Lung (tissue), 12 donors: Measurements from ENCODE around the gene MTG1. TPM values are rescaled to one million over a fixed set of nuclear protein-coding genes. Genes with fewer than 3 reads are reported as not detected.
A peak's percentile ranks its signal among the peaks of the same experiment; 100 is the strongest.
"Not testable (repeated sequence)": the region's sequence is repeated elsewhere in the genome, so short reads cannot be mapped to it uniquely, and the experiment has no call there.

Experiments
- ATAC-seq: fragments of 200-7000 bp; cut with Tn5 transposase; one replicate; pipeline ENCODE4 v1.9.1; 2020; ENCODE audit warnings: moderate number of reproducible peaks; ENCODE audit not compliant: insufficient read depth, low FRiP score
- DNase-seq, 3 donors: peaks; one replicate each; pipeline ENCODE4 v3.0.0-alpha.2; 2013 to 2017
- H3K27ac ChIP-seq, 2 donors: one replicate each; pipeline ENCODE4 v1.5.1; 2013; ENCODE audit warnings: mild to moderate bottlenecking in 2 of 2, moderate library complexity in 2 of 2, control low read depth in 1 of 2, inconsistent platforms in 1 of 2, low read depth in 1 of 2, low read length in 1 of 2
- H3K27me3 ChIP-seq, 3 donors: one replicate each; pipeline ENCODE4 v1.5.1; 2013; ENCODE audit warnings: low read length in 2 of 3; ENCODE audit not compliant: control insufficient read depth in 3 of 3, insufficient read depth in 3 of 3
- H3K36me3 ChIP-seq, 4 donors: one replicate each; pipeline ENCODE4 v1.5.1; 2013; ENCODE audit warnings: low read length in 4 of 4, mild to moderate bottlenecking in 1 of 4, moderate library complexity in 1 of 4; ENCODE audit not compliant: control insufficient read depth in 4 of 4, insufficient read depth in 4 of 4
- H3K4me1 ChIP-seq, 5 donors: one replicate each; pipeline ENCODE4 v1.5.1; 2013; ENCODE audit warnings: low read length in 5 of 5, mild to moderate bottlenecking in 2 of 5, moderate library complexity in 1 of 5; ENCODE audit not compliant: control insufficient read depth in 5 of 5, insufficient read depth in 5 of 5
- H3K4me3 ChIP-seq: one replicate; pipeline ENCODE4 v1.5.1; 2013; ENCODE audit warnings: mild to moderate bottlenecking, control low read depth, moderate library complexity
- H3K9ac ChIP-seq, 2 donors: one replicate each; pipeline ENCODE4 v1.5.1; 2013; ENCODE audit warnings: low read length in 2 of 2, control low read depth in 1 of 2; ENCODE audit not compliant: insufficient read depth in 1 of 2
- H3K9me3 ChIP-seq, 4 donors: one replicate each; pipeline ENCODE4 v1.5.1; 2013; ENCODE audit warnings: low read length in 3 of 4, mild to moderate bottlenecking in 1 of 4, moderate library complexity in 1 of 4; ENCODE audit not compliant: control insufficient read depth in 4 of 4, insufficient read depth in 3 of 4
- WGBS, 2 donors: extraction: QIAGEN DNeasy Blood & Tissue Kit; methylation state at CpG; one replicate each; pipeline ENCODE4 v1.1.7; 2013; 5-methylcytosine and 5-hydroxymethylcytosine counted together
- polyA plus RNA-seq, 2 donors: library from polyadenylated mRNA; stranded (reverse); fragments of 200-250 nt; gene quantifications; one replicate each; pipeline ENCODE4 v1.2.1, GENCODE V29; 2013
- total RNA-seq, 2 donors: library from RNA; depleted of rRNA in 1 of 2; stranded (reverse); fragments of >200 nt in 1 of 2; gene quantifications; one replicate each; pipeline ENCODE4 v1.2.1, GENCODE V29; 2014 to 2021
- TF ChIP-seq, protein P1 (sequence below): IDR thresholded peaks from 2 replicates; pipeline ENCODE4 v1.5.1; 2012; ENCODE audit warnings: mild to moderate bottlenecking; ENCODE audit errors: control extremely low read depth, extremely low read depth
- donor health status: control.
- donor health status: control.
- donor health status: Bipolar disorder and iron deficiency.
- donor health status: healthy.
- donor health status: DM: yes; HTN: yes; CAD: no.

Gene MTG1
- total and polyA plus RNA-seq, 4 donors = 36.4 to 51.8 (median 44.5) TPM

DNA sequence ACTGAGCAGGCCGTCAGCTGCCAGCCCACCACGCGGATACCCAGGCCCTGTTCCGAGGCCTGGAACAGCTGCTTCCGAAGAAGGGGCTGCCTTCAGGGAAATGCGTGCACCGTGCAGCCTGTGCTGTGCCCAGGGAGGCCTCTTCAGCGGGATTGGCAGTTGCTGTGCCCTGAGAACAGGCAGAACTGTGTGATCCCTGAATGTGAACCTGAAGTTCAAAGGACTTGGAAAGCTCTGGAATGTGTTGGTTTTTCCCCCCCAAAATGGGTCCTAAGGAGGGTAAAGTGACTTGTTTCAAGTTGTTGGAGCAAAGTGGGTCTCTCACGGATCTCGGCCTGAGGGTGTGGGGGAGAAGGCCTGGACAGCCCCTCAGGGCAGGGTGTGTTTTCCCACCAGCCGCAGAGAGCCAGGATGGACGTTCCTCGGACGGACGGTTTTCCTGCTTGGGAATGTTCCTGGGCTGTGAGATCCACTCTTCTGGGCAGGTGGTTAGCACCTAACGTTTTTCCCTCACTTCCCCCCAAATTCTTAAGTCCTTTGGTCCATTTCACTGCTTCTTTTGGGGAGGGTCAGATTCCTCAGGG is 28.4 kb downstream of the MTG1 start:
- H3K4me1 ChIP-seq = peaks cover 0 to 5% (median 0%) of the 10 kb centered on the region in 5 donors
- H3K9me3 ChIP-seq = peaks cover 0 to 5% (median 0%) of the 10 kb centered on the region in 4 donors
- no peak overlapping the region for H3K9ac ChIP-seq
- TF ChIP-seq, protein P1, sequence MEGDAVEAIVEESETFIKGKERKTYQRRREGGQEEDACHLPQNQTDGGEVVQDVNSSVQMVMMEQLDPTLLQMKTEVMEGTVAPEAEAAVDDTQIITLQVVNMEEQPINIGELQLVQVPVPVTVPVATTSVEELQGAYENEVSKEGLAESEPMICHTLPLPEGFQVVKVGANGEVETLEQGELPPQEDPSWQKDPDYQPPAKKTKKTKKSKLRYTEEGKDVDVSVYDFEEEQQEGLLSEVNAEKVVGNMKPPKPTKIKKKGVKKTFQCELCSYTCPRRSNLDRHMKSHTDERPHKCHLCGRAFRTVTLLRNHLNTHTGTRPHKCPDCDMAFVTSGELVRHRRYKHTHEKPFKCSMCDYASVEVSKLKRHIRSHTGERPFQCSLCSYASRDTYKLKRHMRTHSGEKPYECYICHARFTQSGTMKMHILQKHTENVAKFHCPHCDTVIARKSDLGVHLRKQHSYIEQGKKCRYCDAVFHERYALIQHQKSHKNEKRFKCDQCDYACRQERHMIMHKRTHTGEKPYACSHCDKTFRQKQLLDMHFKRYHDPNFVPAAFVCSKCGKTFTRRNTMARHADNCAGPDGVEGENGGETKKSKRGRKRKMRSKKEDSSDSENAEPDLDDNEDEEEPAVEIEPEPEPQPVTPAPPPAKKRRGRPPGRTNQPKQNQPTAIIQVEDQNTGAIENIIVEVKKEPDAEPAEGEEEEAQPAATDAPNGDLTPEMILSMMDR = no peak
- peaks cover 0 to 4% (median 0%) of the 10 kb centered on the region in 3 donors for H3K27me3 ChIP-seq
- DNase-seq (no peak), ATAC-seq (no peak)
- 84 to 89% methylated on average over 16 of the region's 16 CpGs for WGBS, 2 donors
- peaks cover 0 to 26% (median 5%) of the 10 kb centered on the region in 4 donors for H3K36me3 ChIP-seq
- H3K27ac ChIP-seq = no peak overlapping the region
- H3K4me3 ChIP-seq = no peak overlapping the region

DNA sequence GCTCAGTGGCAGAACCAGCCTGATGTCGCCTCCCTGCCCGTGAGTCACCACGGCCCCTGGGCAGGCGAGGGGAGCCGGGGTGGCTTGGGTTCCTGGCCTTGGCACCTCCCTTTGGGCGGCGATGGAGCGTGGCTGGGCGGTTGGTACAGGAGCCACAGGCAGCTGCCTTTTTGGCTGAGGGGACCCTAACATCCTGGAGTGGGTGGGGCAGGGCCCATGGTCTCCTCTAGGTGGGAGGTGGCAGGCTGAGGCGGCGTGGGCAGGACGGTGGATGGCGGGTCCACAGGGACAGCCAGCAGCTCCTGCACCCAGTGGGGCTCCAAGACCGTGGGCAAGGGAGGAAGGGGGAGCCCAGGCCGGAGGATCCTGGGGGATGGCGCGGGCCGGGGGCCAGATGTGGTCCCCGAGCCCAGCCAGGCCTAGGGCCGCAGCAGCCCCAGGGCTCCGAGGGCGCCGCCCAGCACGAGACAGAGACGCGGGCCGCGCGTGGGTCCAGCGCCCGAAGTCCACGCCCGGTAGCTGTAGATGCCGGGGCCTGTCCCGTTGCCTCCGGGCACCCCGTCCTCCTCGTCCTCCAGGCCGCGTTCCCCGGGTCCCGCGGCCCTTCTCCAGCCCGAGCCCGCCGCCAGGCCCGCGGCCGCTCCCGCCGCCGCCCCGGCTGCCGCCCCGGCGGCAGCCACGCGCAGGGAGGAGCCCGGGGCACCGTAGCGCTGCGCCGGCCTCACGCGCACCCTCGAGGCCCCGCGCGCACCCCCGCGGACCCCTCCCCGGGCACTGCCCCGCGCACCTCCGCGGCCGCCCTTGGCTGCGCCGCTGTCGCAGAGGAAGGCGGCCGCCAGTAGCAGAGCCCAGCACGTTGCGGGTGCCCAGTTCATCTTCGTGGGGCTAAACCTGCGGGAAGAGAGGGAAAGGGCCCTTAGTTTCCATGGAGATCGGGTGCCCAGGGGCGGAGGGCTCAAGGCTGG is 29.1 kb downstream of the MTG1 start:
- DNase-seq (peak in 1 of 3 donors; percentile 7), ATAC-seq (no peak)
- H3K36me3 ChIP-seq = peaks cover 0 to 26% (median 5%) of the 10 kb centered on the region in 4 donors
- H3K9ac ChIP-seq = no peak overlapping the region
- peaks cover 0 to 5% (median 0%) of the 10 kb centered on the region in 4 donors for H3K9me3 ChIP-seq
- peaks cover 0 to 5% (median 0%) of the 10 kb centered on the region in 5 donors for H3K4me1 ChIP-seq
- no peak overlapping the region for H3K4me3 ChIP-seq
- peaks cover 0 to 4% (median 0%) of the 10 kb centered on the region in 3 donors for H3K27me3 ChIP-seq
- 17 to 25% methylated on average over 60 to 88 of the region's 88 CpGs for WGBS, 2 donors
- no peak overlapping the region for H3K27ac ChIP-seq
- TF ChIP-seq, protein P1 = no peak

DNA sequence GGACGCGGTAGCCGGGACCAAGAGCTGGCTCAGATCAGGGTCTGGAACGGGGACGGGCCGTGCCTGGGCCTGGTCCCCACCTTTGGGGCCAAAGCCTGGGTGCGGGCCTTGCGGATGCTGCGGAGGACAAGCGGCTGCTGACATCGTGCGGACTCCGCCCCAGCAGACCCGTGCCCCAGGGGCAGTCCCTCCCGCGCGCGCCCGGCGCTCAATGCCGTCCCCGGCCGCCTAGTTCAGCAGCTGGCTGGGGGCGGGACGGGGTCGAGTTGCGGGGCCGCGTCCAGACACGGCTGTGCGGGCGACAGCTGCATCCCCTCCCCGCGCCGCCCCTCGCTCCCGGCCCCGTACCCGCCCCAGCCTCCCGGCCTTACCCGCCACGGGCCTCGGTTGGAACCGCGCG is 30.1 kb downstream of the MTG1 start:
- H3K4me3 ChIP-seq = not testable (repeated sequence)

DNA sequence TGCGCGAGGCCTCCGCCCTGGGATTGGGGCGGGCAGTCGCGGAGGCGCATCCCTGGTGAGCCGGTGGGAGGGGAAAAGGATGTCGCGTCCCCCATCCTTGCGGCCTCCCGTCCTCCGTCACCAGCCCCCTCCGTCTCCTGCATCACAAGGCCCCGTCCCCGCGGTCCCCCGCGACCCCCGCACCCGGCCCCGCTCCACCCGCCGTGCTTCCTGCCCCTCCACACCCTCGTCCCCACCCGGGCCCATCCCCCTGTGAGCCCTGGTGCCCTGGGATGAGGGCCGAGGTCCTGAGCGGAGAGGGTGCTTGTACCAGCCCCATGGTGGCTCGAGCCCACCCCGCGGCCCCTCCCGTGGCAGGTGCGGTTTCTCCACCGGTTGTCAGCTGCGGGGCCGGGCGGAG is 30.6 kb downstream of the MTG1 start, which contains the start of gene SPRN:
TSS of gene SPRN (minus strand) at position 25 of the 400 bp plus-strand sequence. CDS start 944 bp downstream, outside the sequence.
- not testable (repeated sequence) for H3K9ac ChIP-seq, H3K27me3 ChIP-seq, H3K9me3 ChIP-seq, H3K27ac ChIP-seq, H3K4me1 ChIP-seq, ATAC-seq, H3K4me3 ChIP-seq, DNase-seq
- whole genome bisulfite sequencing, 2 donors = 18 to 20% methylated on average over 8 to 12 of the region's 37 CpGs
- H3K36me3 ChIP-seq = peaks cover 0 to 16% (median under 1%) of the 10 kb centered on the region in 4 donors

More for the DNA sequence above, 30.1 kb downstream of the MTG1 start:
- H3K9ac ChIP-seq, H3K27ac ChIP-seq, H3K27me3 ChIP-seq, DNase-seq, H3K9me3 ChIP-seq, H3K4me1 ChIP-seq, ATAC-seq: not testable (repeated sequence)
- peaks cover 0 to 20% (median 3%) of the 10 kb centered on the region in 4 donors for H3K36me3 ChIP-seq
- WGBS, 2 donors = 0% methylated on average over 14 of the region's 46 CpGs; no CpG with 5 or more reads in 1 of the 2 donors

DNA sequence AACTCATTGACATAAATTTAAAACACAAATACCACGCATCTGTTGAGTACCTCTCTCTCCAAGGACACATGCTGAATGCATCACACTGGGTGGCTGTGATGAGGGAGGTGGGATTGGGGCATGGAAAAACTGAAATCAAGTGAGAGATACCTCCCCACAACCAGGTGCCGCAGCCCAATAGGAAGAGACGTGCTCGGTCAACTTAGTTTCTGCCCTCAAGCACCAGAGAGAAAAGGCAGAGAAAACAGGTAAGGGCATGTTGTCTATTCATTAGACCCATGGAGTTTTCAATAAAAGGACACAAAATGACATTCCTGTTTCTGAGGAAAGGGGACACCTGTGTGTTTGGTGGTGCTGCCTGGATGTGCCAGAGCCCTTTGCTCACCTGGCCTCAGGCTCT is 35.6 kb downstream of the MTG1 start:
- ATAC-seq, H3K4me3 ChIP-seq, H3K9me3 ChIP-seq, DNase-seq, H3K27me3 ChIP-seq, H3K4me1 ChIP-seq, H3K36me3 ChIP-seq, H3K27ac ChIP-seq, H3K9ac ChIP-seq: not testable (repeated sequence)
- 81 to 86% methylated on average over 4 of the region's 4 CpGs for WGBS, 2 donors

DNA sequence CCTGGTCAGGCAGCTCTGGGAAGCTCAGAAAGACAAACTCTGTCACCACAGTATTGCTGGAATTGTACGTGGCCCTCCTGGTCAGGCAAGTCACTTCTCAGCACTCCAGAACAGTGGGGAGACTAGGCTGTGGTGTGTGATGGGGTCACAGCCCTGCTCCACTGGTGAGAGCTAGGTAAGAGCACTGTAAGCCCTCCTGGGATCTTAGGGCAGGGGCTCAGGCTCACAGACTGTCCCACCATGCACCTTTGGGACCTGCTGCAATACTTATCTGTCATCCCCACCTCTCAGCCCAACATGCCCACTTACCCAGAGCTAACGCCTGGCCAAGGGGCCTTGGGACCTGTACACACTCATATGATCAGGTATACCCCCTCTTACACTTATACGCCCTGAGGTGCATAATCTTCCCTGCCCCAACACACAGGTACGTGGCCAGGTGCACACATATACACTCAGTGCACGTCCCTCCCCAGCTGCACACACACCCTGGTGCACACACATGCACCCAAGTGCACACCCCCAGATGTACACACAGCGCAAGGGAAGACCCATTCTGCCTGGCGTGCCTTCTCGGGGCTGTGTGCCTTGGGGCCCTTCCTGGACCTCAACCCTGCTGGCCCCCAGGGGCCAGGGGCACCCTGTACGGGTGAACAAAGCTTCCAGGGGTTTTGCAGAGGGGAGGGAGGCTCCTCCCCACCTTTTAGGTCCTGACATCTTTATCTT is 38.1 kb downstream of the MTG1 start:
- H3K4me3 ChIP-seq, H3K4me1 ChIP-seq, H3K9me3 ChIP-seq, ATAC-seq, H3K9ac ChIP-seq, DNase-seq, H3K27ac ChIP-seq, H3K27me3 ChIP-seq, H3K36me3 ChIP-seq: not testable (repeated sequence)
- 67 to 74% methylated on average over 6 of the region's 9 CpGs for WGBS, 2 donors
